Panc1 (cell line): ENCODE measurements around the gene VWA3B.

Experiments
- POLR2AphosphoS5 ChIP-seq: IDR thresholded peaks from 2 replicates; pipeline ENCODE4 v1.6.1; 2012; ENCODE audit warnings: mild to moderate bottlenecking, low read depth, low read length, moderate library complexity
- SIN3A ChIP-seq: IDR thresholded peaks from 2 replicates; pipeline ENCODE4 v1.6.1; 2012; ENCODE audit warnings: low read depth, mild to moderate bottlenecking, low read length, moderate library complexity, borderline replicate concordance; ENCODE audit not compliant: insufficient read depth
- TF ChIP-seq, protein P1 (sequence below): fragments of 450-650 bp; IDR thresholded peaks from 2 replicates; pipeline ENCODE4 v1.5.1; 2017; ENCODE audit warnings: mild to moderate bottlenecking

DNA sequence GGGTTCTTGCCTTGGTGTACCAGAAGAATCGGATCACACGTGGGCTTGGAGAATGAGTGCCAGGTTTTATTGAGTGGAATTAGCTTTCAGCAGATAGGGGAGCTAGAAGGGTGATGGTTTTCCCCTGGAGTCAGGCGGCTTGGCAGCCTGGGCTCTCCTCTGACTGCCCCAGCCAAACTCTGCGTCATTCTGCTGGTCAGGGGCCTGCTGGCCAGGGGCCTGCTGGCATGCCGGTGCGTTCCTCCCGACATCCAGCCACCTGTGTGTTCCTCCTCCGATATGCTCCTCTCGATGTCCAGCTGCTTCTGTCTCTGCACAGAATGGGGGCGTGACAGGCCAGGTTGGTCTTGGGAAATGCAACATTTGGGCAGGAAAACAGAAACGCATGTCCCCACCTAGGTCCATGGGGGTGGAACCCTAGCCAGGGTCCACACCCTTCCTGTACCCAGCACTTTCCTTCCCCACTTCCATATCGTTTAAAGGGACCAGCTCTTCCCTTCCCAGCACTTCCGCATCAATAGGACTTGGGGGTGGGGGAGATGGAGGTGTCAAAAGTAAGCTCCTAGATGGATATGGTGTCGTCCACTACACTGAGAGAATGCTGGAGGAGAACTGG lies 85.3 kb downstream of the VWA3B start:
- TF ChIP-seq, protein P1, sequence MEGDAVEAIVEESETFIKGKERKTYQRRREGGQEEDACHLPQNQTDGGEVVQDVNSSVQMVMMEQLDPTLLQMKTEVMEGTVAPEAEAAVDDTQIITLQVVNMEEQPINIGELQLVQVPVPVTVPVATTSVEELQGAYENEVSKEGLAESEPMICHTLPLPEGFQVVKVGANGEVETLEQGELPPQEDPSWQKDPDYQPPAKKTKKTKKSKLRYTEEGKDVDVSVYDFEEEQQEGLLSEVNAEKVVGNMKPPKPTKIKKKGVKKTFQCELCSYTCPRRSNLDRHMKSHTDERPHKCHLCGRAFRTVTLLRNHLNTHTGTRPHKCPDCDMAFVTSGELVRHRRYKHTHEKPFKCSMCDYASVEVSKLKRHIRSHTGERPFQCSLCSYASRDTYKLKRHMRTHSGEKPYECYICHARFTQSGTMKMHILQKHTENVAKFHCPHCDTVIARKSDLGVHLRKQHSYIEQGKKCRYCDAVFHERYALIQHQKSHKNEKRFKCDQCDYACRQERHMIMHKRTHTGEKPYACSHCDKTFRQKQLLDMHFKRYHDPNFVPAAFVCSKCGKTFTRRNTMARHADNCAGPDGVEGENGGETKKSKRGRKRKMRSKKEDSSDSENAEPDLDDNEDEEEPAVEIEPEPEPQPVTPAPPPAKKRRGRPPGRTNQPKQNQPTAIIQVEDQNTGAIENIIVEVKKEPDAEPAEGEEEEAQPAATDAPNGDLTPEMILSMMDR = no peak
- TF ChIP-seq SIN3A (no peak), POLR2AphosphoS5 (no peak)
